Mucosa of stomach (tissue), 1 donor: ENCODE results near the gene CMIP.

Experiments used
- H3K27me3 ChIP-seq: one replicate; pipeline ENCODE4 v1.7.0; 2013; ENCODE audit warnings: mild to moderate bottlenecking, low read length; ENCODE audit not compliant: control insufficient read depth, insufficient read depth
- H3K36me3 ChIP-seq: one replicate; pipeline ENCODE4 v1.7.0; 2013; ENCODE audit warnings: low read length; ENCODE audit not compliant: control insufficient read depth, insufficient read depth
- H3K4me1 ChIP-seq: one replicate; pipeline ENCODE4 v1.7.0; 2013; ENCODE audit warnings: mild to moderate bottlenecking, low read length; ENCODE audit not compliant: control insufficient read depth, insufficient read depth
- H3K4me3 ChIP-seq: one replicate; pipeline ENCODE4 v1.7.0; 2013; ENCODE audit warnings: low read length
- H3K9ac ChIP-seq: one replicate; pipeline ENCODE4 v1.7.0; 2013; ENCODE audit warnings: mild to moderate bottlenecking, low read length, moderate library complexity
- H3K9me3 ChIP-seq: one replicate; pipeline ENCODE4 v1.7.0; 2013; ENCODE audit warnings: mild to moderate bottlenecking, low read length, moderate library complexity; ENCODE audit not compliant: control insufficient read depth
- donor health status: Pancreatic carcinoma.

CMIP gene

GRCh38 chr16:81545470-81546250, 101.1 kb downstream of the CMIP start:
- H3K9ac ChIP-seq = no peak overlapping the region
- H3K4me3 ChIP-seq = no peak overlapping the region
- H3K9me3 ChIP-seq = no peaks in the 10 kb centered on the region
- H3K36me3 ChIP-seq = no peaks in the 10 kb centered on the region
- H3K4me1 ChIP-seq = peaks cover 57% of the 10 kb centered on the region
- H3K27me3 ChIP-seq = no peaks in the 10 kb centered on the region

GRCh38 chr16:81546781-81547180, 102.2 kb downstream of the CMIP start:
- H3K27me3 ChIP-seq = no peaks in the 10 kb centered on the region
- no peaks in the 10 kb centered on the region for H3K9me3 ChIP-seq
- H3K4me1 ChIP-seq = peaks cover 67% of the 10 kb centered on the region
- no peak overlapping the region for H3K4me3 ChIP-seq
- H3K36me3 ChIP-seq = no peaks in the 10 kb centered on the region
- no peak overlapping the region for H3K9ac ChIP-seq

GRCh38 chr16:81547194-81547938, 102.8 kb downstream of the CMIP start:
- Histone ChIP-seq H3K27me3 (no peaks in the 10 kb centered on the region), H3K4me3 (no peak overlapping the region), H3K4me1 (peaks cover 68% of the 10 kb centered on the region), H3K9me3 (no peaks in the 10 kb centered on the region), H3K9ac (no peak overlapping the region), H3K36me3 (no peaks in the 10 kb centered on the region)

- Histone ChIP-seq H3K4me1 (peaks cover 73% of the 10 kb centered on the region), H3K27me3 (no peaks in the 10 kb centered on the region), H3K9me3 (no peaks in the 10 kb centered on the region), H3K36me3 (no peaks in the 10 kb centered on the region), H3K9ac (no peak overlapping the region), H3K4me3 (no peak overlapping the region)
These were observed 103.3 kb downstream of the CMIP start for GRCh38 chr16:81547939-81548216.

GRCh38 chr16:81548551-81548875, 103.9 kb downstream of the CMIP start:
- no peaks in the 10 kb centered on the region for H3K36me3 ChIP-seq
- no peaks in the 10 kb centered on the region for H3K9me3 ChIP-seq
- peaks cover 74% of the 10 kb centered on the region for H3K4me1 ChIP-seq
- no peaks in the 10 kb centered on the region for H3K27me3 ChIP-seq
- H3K4me3 ChIP-seq = no peak overlapping the region
- no peak overlapping the region for H3K9ac ChIP-seq

GRCh38 chr16:81548876-81549546, 104.4 kb downstream of the CMIP start:
- no peaks in the 10 kb centered on the region for H3K9me3 ChIP-seq
- no peak overlapping the region for H3K9ac ChIP-seq
- no peaks in the 10 kb centered on the region for H3K27me3 ChIP-seq
- H3K36me3 ChIP-seq = no peaks in the 10 kb centered on the region
- no peak overlapping the region for H3K4me3 ChIP-seq
- peaks cover 74% of the 10 kb centered on the region for H3K4me1 ChIP-seq

GRCh38 chr16:81549547-81550431, 105.2 kb downstream of the CMIP start:
- Histone ChIP-seq H3K27me3 (no peaks in the 10 kb centered on the region), H3K9me3 (no peaks in the 10 kb centered on the region), H3K36me3 (no peaks in the 10 kb centered on the region), H3K4me3 (no peak overlapping the region), H3K4me1 (peaks cover 71% of the 10 kb centered on the region), H3K9ac (no peak overlapping the region)

- Histone ChIP-seq H3K9me3 (no peaks in the 10 kb centered on the region), H3K4me3 (no peak overlapping the region), H3K4me1 (peaks cover 75% of the 10 kb centered on the region), H3K36me3 (no peaks in the 10 kb centered on the region), H3K27me3 (no peaks in the 10 kb centered on the region), H3K9ac (no peak overlapping the region)
These were observed 105.8 kb downstream of the CMIP start for GRCh38 chr16:81550432-81550808.

- Histone ChIP-seq H3K36me3 (no peaks in the 10 kb centered on the region), H3K4me1 (peaks cover 81% of the 10 kb centered on the region), H3K27me3 (no peaks in the 10 kb centered on the region), H3K9ac (no peak overlapping the region), H3K4me3 (no peak overlapping the region), H3K9me3 (no peaks in the 10 kb centered on the region)
These were observed 106.7 kb downstream of the CMIP start for GRCh38 chr16:81551151-81551808.

- H3K36me3 ChIP-seq = no peaks in the 10 kb centered on the region
- H3K4me1 ChIP-seq = peaks cover 87% of the 10 kb centered on the region
- H3K9ac ChIP-seq = no peak overlapping the region
- no peaks in the 10 kb centered on the region for H3K9me3 ChIP-seq
- H3K4me3 ChIP-seq = no peak overlapping the region
- no peaks in the 10 kb centered on the region for H3K27me3 ChIP-seq
These were observed 107.3 kb downstream of the CMIP start for GRCh38 chr16:81551821-81552304.

GRCh38 chr16:81552743-81553079, 108.1 kb downstream of the CMIP start:
- Histone ChIP-seq H3K36me3 (no peaks in the 10 kb centered on the region), H3K9me3 (no peaks in the 10 kb centered on the region), H3K4me1 (peaks cover 84% of the 10 kb centered on the region), H3K9ac (peak overlapping the region; percentile 11), H3K27me3 (no peaks in the 10 kb centered on the region), H3K4me3 (no peak overlapping the region)
